ENCODE results near the gene SMOC2. TPM values are rescaled to one million over a fixed set of nuclear protein-coding genes. Genes with fewer than 3 reads are reported as not detected.

SMOC2 gene
- total RNA-seq, 1 experiment from 2014 or later, result 2.1 TPM

- Histone ChIP-seq H3K14ac (ENCODE audit: insufficient read depth, low read length) (no peak overlapping the region), H2AK5ac (ENCODE audit: insufficient read length, low read length) (no peak overlapping the region), H3K23ac (ENCODE audit: insufficient read length, low read depth, low read length) (no peak overlapping the region), H4K20me1 (ENCODE audit: control insufficient read depth, insufficient read depth, insufficient read length) (peaks cover 3% of the 10 kb centered on the region), H3K27ac (ENCODE audit: insufficient read length, low read depth, low read length) (no peak overlapping the region), H3K56ac (ENCODE audit: insufficient read length, low read depth, low read length) (no peak overlapping the region), H2BK5ac (ENCODE audit: insufficient read length, low read length) (no peak overlapping the region), H3K9ac (ENCODE audit: extremely low read depth, insufficient read length, low read length) (no peak overlapping the region), H2AFZ (ENCODE audit: low read length) (no peak overlapping the region), H2BK12ac (ENCODE audit: insufficient read length, low read depth, low read length) (no peak overlapping the region), H3K18ac (ENCODE audit: insufficient read length, low read depth, low read length) (no peak overlapping the region), H2BK20ac (ENCODE audit: low read depth, low read length, poor library complexity, severe bottlenecking) (no peak overlapping the region), H4K5ac (ENCODE audit: insufficient read length, low read depth, low read length) (no peak overlapping the region), H3K4ac (ENCODE audit: low read depth, low read length) (no peak overlapping the region), H4K91ac (ENCODE audit: insufficient read length, low read depth, low read length) (no peak overlapping the region), H3K4me2 (ENCODE audit: insufficient read depth, insufficient read length, low read length) (no peak overlapping the region), H3K9me3 (ENCODE audit: control insufficient read depth, low read depth, low read length) (no peaks in the 10 kb centered on the region), H2BK120ac (ENCODE audit: low read depth, low read length, poor library complexity, severe bottlenecking) (no peak overlapping the region), H2BK15ac (ENCODE audit: low read depth, low read length) (no peak overlapping the region), H3K79me2 (ENCODE audit: insufficient read depth, low read length) (no peaks in the 10 kb centered on the region), H4K8ac (replicated peaks; ENCODE audit: insufficient read length, low read depth, low read length) (no peak overlapping the region), H3K27me3 (ENCODE audit: insufficient read depth, low read length) (no peaks in the 10 kb centered on the region), H3K79me1 (ENCODE audit: insufficient read depth, low read depth, low read length, poor library complexity, severe bottlenecking) (no peaks in the 10 kb centered on the region), H3T11ph (ENCODE audit: low read length) (no peak overlapping the region), H3K23me2 (ENCODE audit: insufficient read length, low read depth, low read length, poor library complexity, severe bottlenecking) (no peaks in the 10 kb centered on the region), H3K4me1 (ENCODE audit: insufficient read depth, low read length) (no peaks in the 10 kb centered on the region)
- WGBS (ENCODE audit: extremely low coverage, insufficient read length, low lambda C conversion rate), result no CpG with 5 or more reads among the region's 5 CpGs
- Mint-ChIP-seq H3K9me3 (no peaks in the 10 kb centered on the region), H3K4me3 (no peak overlapping the region), H3K4me1 (peaks cover 11 to 13% of the 10 kb centered on the region in 2 experiments), H3K27me3 (ENCODE audit: low read depth) (peaks cover 3% of the 10 kb centered on the region; the same call in 1 of the 2 replicates), H3K36me3 (ENCODE audit: insufficient read depth in 1 of 3, low read depth in 3 of 3) (no peaks in the 10 kb centered on the region; a peak in 1 of 7 replicates), H3K27ac (peak overlapping the region in 1 of 3 experiments; percentile 14; a peak in 1 of 7 replicates)
- DNase-seq, result no peak
- TF ChIP-seq CTCF (conservative IDR thresholded peaks at IDR 0.05), result no peak
These were observed 91.1 kb downstream of the SMOC2 start for GRCh38 chr6:168532070-168532469.
